NCI-H2107 (cell line): Measurements from ENCODE around the gene ADAMTS18.

ENCODE experiments used
- DNase-seq: peaks from one replicate; lab custom pipeline; 2025; lab: John Stamatoyannopoulos, UW

The ADAMTS18 gene

GRCh38 chr16:77396461-77396860, 38.4 kb downstream of the ADAMTS18 start:
- no peak for DNase-seq

- DNase-seq: no peak
Measured at GRCh38 chr16:77394699-77395098, 40.1 kb downstream of the ADAMTS18 start.

DNA sequence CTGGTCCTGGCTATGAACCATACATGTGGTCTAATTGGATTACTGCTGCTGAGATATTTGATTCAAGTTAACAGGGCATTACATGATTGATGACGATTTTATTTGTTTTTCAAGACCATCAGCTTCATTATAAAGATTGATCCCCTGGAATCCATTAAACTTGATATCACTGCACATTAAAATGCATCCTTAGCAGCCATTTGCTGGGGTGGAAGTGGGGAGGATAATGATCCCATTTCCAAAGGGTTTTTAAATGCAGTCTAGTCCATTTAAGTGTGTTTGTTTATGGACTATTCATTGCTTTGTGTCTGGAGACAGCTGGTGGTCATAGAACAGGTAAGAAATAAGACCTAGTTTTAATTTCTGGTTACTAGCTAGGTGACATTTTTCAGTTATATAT, 40.9 kb downstream of the ADAMTS18 start:
- no peak for DNase-seq

GRCh38 chr16:77387815-77388209, 47.0 kb downstream of the ADAMTS18 start:
- no peak for DNase-seq

- DNase-seq: no peak
Measured at GRCh38 chr16:77386831-77387814, 47.7 kb downstream of the ADAMTS18 start.

DNA sequence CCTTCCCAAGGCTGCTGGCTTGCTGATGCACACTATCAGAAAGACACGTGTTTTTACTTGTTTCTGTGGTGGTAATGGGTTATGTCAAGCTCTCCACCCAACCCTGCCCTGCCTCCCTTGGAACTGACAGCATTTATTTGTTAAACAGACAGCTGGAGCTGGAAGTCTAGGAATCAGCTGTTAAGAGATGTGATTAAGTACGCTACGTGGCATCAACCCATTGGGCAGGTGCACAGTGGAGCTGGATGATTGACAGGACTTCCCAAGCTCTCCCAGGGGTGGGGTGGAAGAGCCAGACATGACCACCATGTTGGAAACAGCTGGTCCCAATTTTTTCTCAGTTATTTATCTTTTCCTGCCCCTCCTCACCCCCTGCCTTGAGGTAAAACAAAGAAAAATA, 49.4 kb downstream of the ADAMTS18 start:
- DNase-seq: no peak

- no peak for DNase-seq
Measured at GRCh38 chr16:77383606-77384187, 51.1 kb downstream of the ADAMTS18 start.

DNA sequence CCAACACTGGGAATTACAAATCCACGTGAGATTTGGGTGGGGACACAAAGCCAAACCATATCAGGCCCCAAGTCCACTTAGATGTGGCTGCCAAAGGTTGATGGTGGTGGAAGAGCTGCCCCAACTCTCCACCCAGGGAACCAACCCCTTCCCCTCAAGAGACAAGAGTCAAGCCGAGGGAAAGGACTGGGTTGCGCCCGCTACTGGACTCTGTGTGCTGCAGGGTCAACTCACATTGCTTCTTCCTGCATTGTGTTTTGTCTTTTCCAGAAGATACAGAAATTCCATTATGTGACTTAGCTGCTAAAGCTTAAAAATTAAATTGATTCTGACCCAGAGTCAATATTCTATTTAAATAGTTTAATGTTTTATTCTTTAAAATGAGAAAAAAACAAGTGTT, 58.5 kb downstream of the ADAMTS18 start:
- no peak for DNase-seq

DNA sequence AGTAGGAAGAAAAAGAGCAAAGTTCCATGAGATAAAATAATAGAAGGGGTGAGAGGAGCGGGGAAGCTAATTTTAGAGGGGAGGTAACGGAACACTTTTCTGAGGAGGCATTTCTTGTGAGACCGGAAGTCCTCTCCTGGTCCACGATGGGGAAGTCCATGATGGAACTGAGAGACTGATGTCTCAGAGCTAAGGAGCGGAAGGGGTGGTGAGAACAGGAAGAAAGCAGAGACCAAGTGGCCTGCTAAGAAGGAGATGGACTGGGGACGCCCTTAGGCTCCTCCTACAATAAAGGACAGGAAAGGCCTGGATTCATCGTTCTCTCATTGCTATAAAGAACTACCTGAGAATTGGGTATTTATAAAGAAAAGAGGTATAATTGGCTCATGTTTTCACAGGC, 59.4 kb downstream of the ADAMTS18 start:
- DNase-seq: no peak

- DNase-seq: no peak
Measured at GRCh38 chr16:77374384-77374783, 60.5 kb downstream of the ADAMTS18 start.

DNA sequence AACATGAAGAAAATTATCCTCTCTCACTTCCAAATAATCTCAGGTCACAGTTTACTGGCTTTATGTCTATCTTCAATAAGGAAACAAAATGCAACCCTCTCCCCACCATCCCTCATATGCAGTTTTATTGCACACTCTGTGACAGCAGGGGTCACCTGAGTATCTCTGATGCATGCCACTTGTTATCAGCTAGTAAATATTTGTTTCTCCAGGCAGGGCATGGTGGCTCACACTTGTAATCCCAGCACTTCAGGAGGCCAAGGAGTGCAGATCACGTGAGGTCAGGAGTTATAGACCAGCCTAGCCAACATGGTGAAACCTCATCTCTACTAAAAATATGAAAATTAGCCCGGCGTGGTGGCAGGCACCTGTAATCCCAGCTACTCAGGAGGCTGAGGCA, 61.1 kb downstream of the ADAMTS18 start:
- DNase-seq: no peak

GRCh38 chr16:77364770-77365169, 70.1 kb downstream of the ADAMTS18 start:
- DNase-seq: no peak

GRCh38 chr16:77359065-77359502, 75.8 kb downstream of the ADAMTS18 start:
- DNase-seq: no peak

DNA sequence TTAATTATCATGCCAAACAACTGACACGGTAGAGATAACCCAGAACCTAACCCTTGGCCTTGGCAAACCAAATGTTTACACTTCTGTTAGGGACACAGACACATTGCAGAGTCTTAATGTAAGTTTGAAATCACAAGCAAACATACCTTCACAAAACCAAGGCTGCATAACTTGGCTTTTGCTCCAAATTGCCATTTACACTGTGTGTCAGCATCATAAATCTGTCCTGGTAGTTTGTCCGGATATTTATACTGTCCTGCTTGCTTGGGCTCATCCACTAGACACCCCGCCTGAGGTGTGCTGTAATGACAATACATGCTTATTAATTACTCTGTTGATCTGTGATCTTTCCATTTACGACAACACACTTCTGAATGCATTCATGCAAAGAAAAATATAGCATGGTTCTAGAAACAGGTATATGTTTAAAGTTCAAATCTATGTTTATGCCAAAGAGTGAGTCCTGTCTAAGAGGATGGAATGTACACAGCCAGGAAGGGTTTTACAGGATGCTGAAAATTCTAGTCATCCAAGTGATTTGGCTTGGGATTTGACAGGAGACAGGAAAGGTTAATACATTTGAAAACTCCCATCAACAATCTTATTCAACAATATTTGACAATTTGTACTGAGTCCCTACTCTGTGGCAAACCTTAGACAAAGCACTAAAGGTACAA, 81.1 kb downstream of the ADAMTS18 start:
- DNase-seq: no peak

DNA sequence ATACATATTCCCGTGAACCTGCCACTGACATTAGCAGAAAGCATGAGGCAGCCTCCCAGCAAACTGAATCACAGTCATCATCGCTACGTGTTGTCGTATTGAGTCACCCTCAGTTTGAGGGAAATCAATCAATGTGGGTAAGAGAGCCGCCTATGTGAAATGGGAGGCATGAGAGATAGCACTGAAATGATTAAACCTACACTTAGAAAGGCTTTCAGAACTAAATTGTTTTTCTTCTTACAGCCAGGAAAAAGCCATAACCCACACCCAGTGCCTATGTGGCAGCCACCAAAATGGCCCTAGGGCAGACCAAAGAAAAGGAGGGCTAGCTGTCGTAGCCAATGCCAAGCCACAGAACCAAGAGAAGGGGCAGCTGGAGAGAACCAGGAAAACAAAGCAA, 90.5 kb downstream of the ADAMTS18 start:
- DNase-seq: no peak

DNA sequence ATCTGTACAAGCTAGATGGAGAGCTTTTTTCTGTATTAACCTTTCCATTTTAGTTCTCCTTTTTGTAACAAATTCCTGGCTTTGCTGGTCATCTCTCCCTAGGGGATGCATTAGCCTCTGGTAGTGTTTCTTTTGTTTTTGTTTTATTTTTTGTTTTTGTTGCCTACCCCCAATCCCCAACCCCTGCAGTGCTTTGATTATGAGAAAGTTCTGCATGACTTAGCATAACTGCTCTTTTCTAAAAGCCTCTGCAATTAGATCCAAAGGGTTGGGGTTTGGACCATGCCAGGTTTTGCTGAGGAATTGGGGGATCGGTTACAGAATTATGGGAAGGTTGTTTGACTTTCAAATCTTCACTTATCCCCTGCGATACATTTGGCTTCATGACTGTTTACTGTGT, 98.2 kb downstream of the ADAMTS18 start:
- DNase-seq: no peak

- peak; percentile 33 for DNase-seq
Measured at GRCh38 chr16:77335652-77336234, 99.1 kb downstream of the ADAMTS18 start.

DNA sequence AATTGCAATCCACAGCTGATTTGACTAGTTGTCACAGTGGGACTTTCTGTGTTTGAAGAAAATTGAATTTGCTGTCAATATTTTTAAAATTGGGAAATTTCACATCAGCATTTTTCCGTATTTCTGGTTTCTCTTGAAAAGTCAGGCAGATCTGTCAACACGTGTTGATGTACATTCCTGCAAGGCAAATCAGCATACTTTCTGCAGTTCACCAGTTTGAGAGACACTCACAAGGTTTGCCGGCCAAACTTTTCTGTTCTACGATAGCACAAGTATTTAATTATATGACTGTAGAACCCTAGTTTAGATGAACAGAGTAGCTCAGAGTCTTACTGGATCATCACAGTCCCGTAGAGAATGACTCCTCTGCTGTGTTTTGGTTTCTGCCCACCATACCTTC, 102.0 kb downstream of the ADAMTS18 start:
- no peak for DNase-seq

DNA sequence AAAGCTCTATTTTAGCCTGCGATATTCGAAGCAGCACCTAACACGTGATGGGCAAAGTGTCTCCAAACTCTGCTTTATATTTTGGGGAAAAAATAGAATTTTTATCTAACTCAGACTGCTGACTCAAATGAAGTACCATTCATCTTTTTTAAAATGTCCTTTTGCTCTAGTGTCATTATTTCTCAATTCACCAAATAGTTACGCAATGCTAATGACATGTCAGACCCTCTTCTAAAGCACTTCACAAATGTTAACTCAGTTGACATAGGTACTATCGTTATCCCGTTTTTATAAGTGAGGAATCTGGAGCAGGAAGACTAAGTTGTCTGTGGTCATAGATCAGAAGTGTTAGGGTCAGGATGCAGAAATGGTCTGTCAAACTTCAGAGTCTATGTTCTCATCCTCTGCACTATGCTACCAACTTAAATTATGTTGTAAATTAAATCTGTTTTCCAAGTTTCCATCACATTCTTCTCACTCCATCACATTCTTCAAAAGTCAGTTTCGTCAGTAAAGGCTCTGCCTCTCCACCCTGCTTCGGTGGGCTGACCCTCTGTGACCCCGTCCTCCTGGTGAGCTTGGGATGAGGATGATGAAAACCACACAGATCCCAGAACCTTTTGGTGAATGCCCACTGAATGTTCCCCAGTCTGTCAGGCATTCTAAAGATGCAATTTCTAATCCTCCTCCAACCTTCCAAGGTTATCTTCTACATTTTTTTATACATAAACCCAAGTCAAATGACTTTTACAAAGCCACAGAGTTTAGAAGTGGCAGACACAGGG, 102.8 kb downstream of the ADAMTS18 start:
- DNase-seq: no peak

DNA sequence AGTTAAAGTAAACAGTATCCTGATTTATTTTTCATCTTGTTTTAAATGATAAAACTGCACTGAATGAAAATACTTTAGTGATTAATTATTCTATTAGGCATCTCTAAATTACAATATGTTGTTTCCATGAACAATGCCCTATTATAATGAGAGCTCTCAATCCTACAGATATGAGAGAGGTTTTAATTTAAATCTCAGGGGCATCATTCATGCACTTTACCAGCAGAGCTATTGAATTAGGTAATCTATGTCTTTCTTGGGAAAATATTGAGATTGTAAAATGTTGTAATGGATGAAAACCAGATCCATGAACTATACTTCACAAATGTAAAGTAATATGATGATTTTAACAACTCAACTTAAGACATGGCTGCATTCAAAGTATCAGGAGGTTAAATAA, 103.8 kb downstream of the ADAMTS18 start:
- no peak for DNase-seq

DNA sequence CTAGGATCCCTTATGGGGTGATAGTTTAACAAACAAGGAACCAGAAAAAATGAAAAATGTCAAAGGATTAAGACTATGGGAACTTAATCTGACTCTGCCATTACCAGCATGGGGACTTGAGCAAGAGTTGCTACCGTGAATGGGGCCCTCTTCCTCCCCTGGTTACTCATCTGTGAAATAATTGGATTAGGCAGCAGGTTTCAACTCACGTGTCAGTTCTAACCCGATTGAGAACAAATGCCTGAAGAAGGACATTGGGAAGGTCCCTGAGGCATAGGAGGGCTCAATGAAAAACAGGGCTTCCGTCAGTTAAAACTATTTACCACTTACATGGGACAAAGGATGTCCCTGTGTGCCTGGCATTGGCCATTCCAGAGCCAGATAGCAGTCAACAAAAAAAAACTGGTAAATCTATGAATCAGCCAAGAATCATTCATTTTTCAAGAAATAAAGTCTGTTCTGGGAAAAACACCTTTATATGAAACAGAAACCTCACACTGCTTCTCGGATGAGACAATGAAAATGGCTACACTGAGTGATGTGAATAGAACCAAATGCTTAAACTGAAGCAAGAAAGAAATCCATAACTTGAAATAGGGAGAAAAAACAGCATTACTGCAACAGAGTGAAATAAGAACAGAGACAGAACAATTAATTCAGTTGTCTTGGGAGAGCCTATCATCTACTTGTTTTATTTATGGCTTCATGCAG, 104.3 kb downstream of the ADAMTS18 start:
- no peak for DNase-seq
